ENCODE data around the gene ADAMTS17.

The ADAMTS17 gene

DNA sequence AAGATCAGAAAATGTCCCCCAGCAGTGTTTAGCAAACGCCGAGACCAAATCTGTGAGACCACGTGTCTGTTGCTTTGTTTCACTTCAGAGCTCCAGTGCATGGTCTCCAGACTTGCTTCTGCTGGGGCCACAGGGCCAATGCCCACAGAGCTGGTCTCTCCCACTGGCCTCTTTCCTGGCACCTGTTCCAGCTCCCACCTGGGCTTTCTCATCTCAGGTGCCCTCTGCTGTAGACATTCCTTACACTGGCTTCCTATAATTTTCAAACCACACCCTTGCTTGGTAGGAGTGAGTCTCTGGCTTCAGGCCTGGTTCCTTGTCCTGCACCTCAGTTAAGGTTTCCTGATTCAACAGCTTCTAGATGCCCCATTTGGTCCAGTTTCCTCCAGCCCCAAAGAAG is 243.1 kb downstream of the ADAMTS17 start:
- Histone ChIP-seq H2AFZ (ENCODE audit: insufficient read depth, low read length, poor library complexity) (no peak overlapping the region), H2BK120ac (ENCODE audit: insufficient read depth, low read length, poor library complexity) (no peak overlapping the region), H2AK5ac (ENCODE audit: low read length) (no peak overlapping the region), H4K12ac (ENCODE audit: low read depth, low read length) (no peak overlapping the region), H3K9me3 (ENCODE audit: insufficient read depth, low read depth, low read length) (peaks cover 5% of the 10 kb centered on the region), H3K27me3 (ENCODE audit: insufficient read depth, low read length) (no peaks in the 10 kb centered on the region), H3K9ac (ENCODE audit: low read length) (no peak overlapping the region), H3K4me1 (ENCODE audit: control insufficient read depth in 1 of 2, insufficient read depth in 2 of 2, low read length in 2 of 2) (no peaks in the 10 kb centered on the region), H3K18ac (ENCODE audit: low read length) (no peak overlapping the region), H3K14ac (ENCODE audit: low read length) (no peak overlapping the region), H3K79me1 (ENCODE audit: low read length) (no peaks in the 10 kb centered on the region), H3K4me2 (ENCODE audit: low read length) (no peak overlapping the region), H3K27ac (ENCODE audit: low read depth, low read length) (no peak overlapping the region), H4K91ac (ENCODE audit: low read depth, low read length) (no peak overlapping the region), H3K4ac (ENCODE audit: low read depth, low read length) (no peak overlapping the region), H4K8ac (ENCODE audit: low read depth, low read length) (no peak overlapping the region), H3K23ac (ENCODE audit: low read length) (no peak overlapping the region), H3K4me3 (ENCODE audit: low read depth, low read length) (no peak overlapping the region), H3K36me3 (ENCODE audit: control insufficient read depth in 1 of 2, insufficient read depth in 2 of 2, low read length in 2 of 2) (no peaks in the 10 kb centered on the region), H2BK5ac (ENCODE audit: low read depth, low read length, poor library complexity) (no peak overlapping the region), H2BK12ac (ENCODE audit: low read length) (no peak overlapping the region), H3K79me2 (ENCODE audit: control insufficient read depth, insufficient read depth, low read length, poor library complexity) (no peaks in the 10 kb centered on the region)
- no peak for DNase-seq
- WGBS (ENCODE audit: extremely low coverage, insufficient coverage, insufficient read length) = no CpG with 5 or more reads among the region's 3 CpGs

DNA sequence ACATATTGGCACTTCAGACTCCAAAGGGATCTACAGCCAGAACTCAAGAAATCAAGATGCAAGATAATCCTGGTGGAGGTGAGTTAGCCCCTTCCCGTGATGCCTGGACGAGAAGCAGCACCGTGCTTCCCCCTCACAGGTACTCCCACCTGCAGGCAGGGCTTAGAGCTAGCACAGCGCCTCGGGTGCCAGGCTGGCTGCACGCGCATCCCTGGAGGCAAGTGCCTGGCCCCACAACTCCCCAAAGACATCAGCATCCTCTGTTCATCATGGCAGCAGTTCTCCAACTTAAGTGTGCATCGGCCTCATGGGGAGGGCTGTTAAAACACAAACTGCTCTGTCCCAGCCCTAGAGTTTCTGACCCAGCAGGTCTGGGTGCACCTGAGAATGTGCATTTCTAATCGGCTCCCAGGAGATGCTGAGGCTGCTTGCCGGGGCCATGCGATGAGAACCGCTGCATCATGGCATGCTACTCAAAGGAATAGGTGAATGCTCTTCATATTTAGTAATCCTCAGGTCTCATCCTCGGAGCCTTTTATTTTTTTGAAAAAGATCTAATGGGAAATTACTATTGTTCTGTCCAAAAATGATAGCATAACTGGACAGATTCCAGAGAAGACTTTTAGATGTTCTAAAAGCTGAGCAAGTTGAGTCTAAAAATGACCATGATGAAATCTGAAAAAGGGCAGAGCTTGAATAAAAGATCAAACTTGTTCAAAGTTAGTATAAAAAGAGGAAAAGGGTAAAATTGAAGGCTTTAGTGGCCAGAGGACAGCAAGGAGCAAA is 244.2 kb downstream of the ADAMTS17 start:
- Histone ChIP-seq H2BK5ac (ENCODE audit: low read depth, low read length, poor library complexity) (no peak overlapping the region), H2BK12ac (ENCODE audit: low read length) (no peak overlapping the region)

GRCh38 chr15:100096700-100097099 is 245.1 kb downstream of the ADAMTS17 start:
- Histone ChIP-seq H4K8ac (ENCODE audit: low read depth, low read length) (no peak overlapping the region), H3K18ac (ENCODE audit: low read length) (no peak overlapping the region)

More for the DNA sequence above, 244.2 kb downstream of the ADAMTS17 start:
- Histone ChIP-seq H3K18ac (ENCODE audit: low read length) (no peak overlapping the region), H3K9ac (ENCODE audit: low read length) (no peak overlapping the region), H3K23ac (ENCODE audit: low read length) (no peak overlapping the region), H3K27ac (ENCODE audit: low read depth, low read length) (no peak overlapping the region), H3K14ac (ENCODE audit: low read length) (no peak overlapping the region), H2AFZ (ENCODE audit: insufficient read depth, low read length, poor library complexity) (no peak overlapping the region), H3K4ac (ENCODE audit: low read depth, low read length) (no peak overlapping the region), H3K79me2 (ENCODE audit: control insufficient read depth, insufficient read depth, low read length, poor library complexity) (no peaks in the 10 kb centered on the region), H3K79me1 (ENCODE audit: low read length) (no peaks in the 10 kb centered on the region), H3K4me3 (ENCODE audit: low read depth, low read length) (no peak overlapping the region), H4K8ac (ENCODE audit: low read depth, low read length) (no peak overlapping the region), H3K4me2 (ENCODE audit: low read length) (no peak overlapping the region), H3K4me1 (ENCODE audit: control insufficient read depth in 1 of 2, insufficient read depth in 2 of 2, low read length in 2 of 2) (no peaks in the 10 kb centered on the region), H2BK120ac (ENCODE audit: insufficient read depth, low read length, poor library complexity) (no peak overlapping the region), H3K27me3 (ENCODE audit: insufficient read depth, low read length) (no peaks in the 10 kb centered on the region), H4K12ac (ENCODE audit: low read depth, low read length) (no peak overlapping the region), H3K36me3 (ENCODE audit: control insufficient read depth in 1 of 2, insufficient read depth in 2 of 2, low read length in 2 of 2) (no peaks in the 10 kb centered on the region), H2AK5ac (ENCODE audit: low read length) (no peak overlapping the region), H3K9me3 (ENCODE audit: insufficient read depth, low read depth, low read length) (peaks cover 5% of the 10 kb centered on the region), H4K91ac (ENCODE audit: low read depth, low read length) (no peak overlapping the region)
- no CpG with 5 or more reads among the region's 13 CpGs for WGBS (ENCODE audit: extremely low coverage, insufficient coverage, insufficient read length)
- DNase-seq = no peak

GRCh38 chr15:100096248-100096600 is 245.6 kb downstream of the ADAMTS17 start:
- Histone ChIP-seq H3K4me1 (ENCODE audit: control insufficient read depth in 1 of 2, insufficient read depth in 2 of 2, low read length in 2 of 2) (no peaks in the 10 kb centered on the region), H3K18ac (ENCODE audit: low read length) (no peak overlapping the region), H3K27me3 (ENCODE audit: insufficient read depth, low read length) (no peaks in the 10 kb centered on the region), H4K12ac (ENCODE audit: low read depth, low read length) (no peak overlapping the region), H3K14ac (ENCODE audit: low read length) (no peak overlapping the region), H2AFZ (ENCODE audit: insufficient read depth, low read length, poor library complexity) (no peak overlapping the region), H3K4me3 (ENCODE audit: low read depth, low read length) (no peak overlapping the region), H2AK5ac (ENCODE audit: low read length) (no peak overlapping the region), H3K9me3 (ENCODE audit: insufficient read depth, low read depth, low read length) (peaks cover 5% of the 10 kb centered on the region), H4K91ac (ENCODE audit: low read depth, low read length) (no peak overlapping the region), H3K9ac (ENCODE audit: low read length) (no peak overlapping the region), H3K4ac (ENCODE audit: low read depth, low read length) (no peak overlapping the region), H3K4me2 (ENCODE audit: low read length) (no peak overlapping the region), H2BK12ac (ENCODE audit: low read length) (no peak overlapping the region), H3K79me2 (ENCODE audit: control insufficient read depth, insufficient read depth, low read length, poor library complexity) (no peaks in the 10 kb centered on the region), H2BK5ac (ENCODE audit: low read depth, low read length, poor library complexity) (no peak overlapping the region), H3K23ac (ENCODE audit: low read length) (no peak overlapping the region), H3K36me3 (ENCODE audit: control insufficient read depth in 1 of 2, insufficient read depth in 2 of 2, low read length in 2 of 2) (no peaks in the 10 kb centered on the region), H2BK120ac (ENCODE audit: insufficient read depth, low read length, poor library complexity) (no peak overlapping the region), H3K27ac (ENCODE audit: low read depth, low read length) (no peak overlapping the region), H4K8ac (ENCODE audit: low read depth, low read length) (no peak overlapping the region), H3K79me1 (ENCODE audit: low read length) (no peaks in the 10 kb centered on the region)
- no peak for DNase-seq
- no CpG with 5 or more reads among the region's 9 CpGs for WGBS (ENCODE audit: extremely low coverage, insufficient coverage, insufficient read length)

More at GRCh38 chr15:100096700-100097099, 245.1 kb downstream of the ADAMTS17 start:
- Histone ChIP-seq H3K27ac (ENCODE audit: low read depth, low read length) (no peak overlapping the region), H2AFZ (ENCODE audit: insufficient read depth, low read length, poor library complexity) (no peak overlapping the region), H3K79me2 (ENCODE audit: control insufficient read depth, insufficient read depth, low read length, poor library complexity) (no peaks in the 10 kb centered on the region), H3K4me1 (ENCODE audit: control insufficient read depth in 1 of 2, insufficient read depth in 2 of 2, low read length in 2 of 2) (no peaks in the 10 kb centered on the region), H3K27me3 (ENCODE audit: insufficient read depth, low read length) (no peaks in the 10 kb centered on the region), H2BK12ac (ENCODE audit: low read length) (no peak overlapping the region), H3K4me3 (ENCODE audit: low read depth, low read length) (no peak overlapping the region), H3K9me3 (ENCODE audit: insufficient read depth, low read depth, low read length) (peaks cover 5% of the 10 kb centered on the region), H2AK5ac (ENCODE audit: low read length) (no peak overlapping the region), H3K4me2 (ENCODE audit: low read length) (no peak overlapping the region), H4K12ac (ENCODE audit: low read depth, low read length) (no peak overlapping the region), H2BK5ac (ENCODE audit: low read depth, low read length, poor library complexity) (no peak overlapping the region), H3K23ac (ENCODE audit: low read length) (no peak overlapping the region), H3K9ac (ENCODE audit: low read length) (no peak overlapping the region), H2BK120ac (ENCODE audit: insufficient read depth, low read length, poor library complexity) (no peak overlapping the region), H4K91ac (ENCODE audit: low read depth, low read length) (no peak overlapping the region), H3K4ac (ENCODE audit: low read depth, low read length) (no peak overlapping the region), H3K36me3 (ENCODE audit: control insufficient read depth in 1 of 2, insufficient read depth in 2 of 2, low read length in 2 of 2) (no peaks in the 10 kb centered on the region), H3K14ac (ENCODE audit: low read length) (no peak overlapping the region), H3K79me1 (ENCODE audit: low read length) (no peaks in the 10 kb centered on the region)
- WGBS (ENCODE audit: extremely low coverage, insufficient coverage, insufficient read length) = no CpG with 5 or more reads among the region's 4 CpGs
- no peak for DNase-seq
